ENCODE measurements around the gene SAP30BP.

SAP30BP gene

DNA sequence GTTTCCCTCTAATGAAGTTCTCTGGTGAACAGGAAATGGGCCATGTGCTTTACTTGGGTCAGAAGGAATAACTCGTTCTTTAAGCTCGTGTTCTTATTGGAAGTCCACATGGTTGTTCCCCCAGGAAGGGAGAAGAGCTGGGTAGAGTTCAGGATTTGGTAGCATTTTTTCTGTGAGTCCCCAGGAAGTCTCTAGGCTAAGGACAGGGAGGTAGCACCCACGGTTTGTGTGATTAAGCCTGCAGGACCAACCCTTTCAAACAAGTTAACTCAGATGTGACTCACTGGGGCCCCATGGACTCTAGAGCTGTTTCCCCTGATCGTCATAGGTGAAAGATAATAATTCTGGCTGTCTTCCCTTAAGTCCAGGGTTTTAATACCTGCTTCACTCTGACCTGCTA, 16.4 kb downstream of the SAP30BP start:
- H3K27me3 ChIP-seq (ENCODE audit: control insufficient read depth, insufficient read depth, low read length): no peaks in the 10 kb centered on the region
- no peaks in the 10 kb centered on the region for H3K9me3 ChIP-seq (ENCODE audit: control insufficient read depth, insufficient read depth, low read length)
- H3K4me1 ChIP-seq (ENCODE audit: control insufficient read depth, insufficient read depth, low read length): no peaks in the 10 kb centered on the region
- H3K36me3 ChIP-seq (ENCODE audit: control insufficient read depth, insufficient read depth, low read length): no peaks in the 10 kb centered on the region
- DNase-seq (ENCODE audit: low read depth, low spot score): no peak
- WGBS (ENCODE audit: insufficient coverage, insufficient read length): no CpG with 5 or more reads among the region's 4 CpGs
- H3K27ac ChIP-seq (ENCODE audit: low read length): no peak overlapping the region
- no peak overlapping the region for H3K4me3 ChIP-seq (ENCODE audit: low read length)

DNA sequence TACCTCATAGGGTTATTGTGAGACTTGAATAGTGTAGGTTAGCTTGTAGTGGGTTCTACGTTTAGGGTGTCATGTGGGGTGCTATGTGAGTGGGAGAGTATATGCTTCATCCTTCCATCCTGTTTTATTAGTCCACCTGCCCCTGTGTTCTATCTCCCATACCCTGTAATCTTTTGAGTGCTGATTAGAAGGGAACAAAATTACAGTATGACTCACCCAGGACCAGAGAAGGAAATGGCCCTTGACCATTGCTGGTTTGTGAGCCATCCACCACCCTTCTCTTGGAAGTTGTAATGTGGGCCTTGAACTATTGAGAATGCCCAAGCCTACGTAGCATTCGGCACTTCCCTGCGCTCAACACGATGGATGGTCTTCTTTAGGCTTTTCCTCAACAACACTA, 17.1 kb downstream of the SAP30BP start:
- no peaks in the 10 kb centered on the region for H3K27me3 ChIP-seq (ENCODE audit: control insufficient read depth, insufficient read depth, low read length)
- H3K27ac ChIP-seq (ENCODE audit: low read length): no peak overlapping the region
- no peaks in the 10 kb centered on the region for H3K9me3 ChIP-seq (ENCODE audit: control insufficient read depth, insufficient read depth, low read length)
- H3K4me1 ChIP-seq (ENCODE audit: control insufficient read depth, insufficient read depth, low read length): no peaks in the 10 kb centered on the region
- DNase-seq (ENCODE audit: low read depth, low spot score): no peak
- H3K4me3 ChIP-seq (ENCODE audit: low read length): no peak overlapping the region
- no CpG with 5 or more reads among the region's 5 CpGs for WGBS (ENCODE audit: insufficient coverage, insufficient read length)
- no peaks in the 10 kb centered on the region for H3K36me3 ChIP-seq (ENCODE audit: control insufficient read depth, insufficient read depth, low read length)

DNA sequence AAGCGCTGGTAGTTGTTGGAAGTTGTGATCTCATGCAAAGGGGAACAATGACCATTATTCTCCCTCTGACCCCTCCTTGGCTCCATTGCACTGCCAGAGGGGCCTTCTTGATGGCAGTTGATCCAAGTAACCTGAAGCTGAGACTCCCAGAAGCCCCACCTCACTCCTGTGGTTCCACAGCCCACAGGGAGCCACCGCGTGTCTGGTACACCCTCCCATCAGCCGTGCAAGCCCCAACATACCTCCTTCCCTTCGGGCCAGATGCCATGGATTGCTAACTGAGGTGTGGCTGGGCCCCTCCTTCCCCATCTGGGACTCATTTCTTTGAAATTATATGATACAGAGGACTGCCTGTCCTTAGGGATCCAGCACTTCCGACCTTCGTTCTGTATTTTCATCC, 17.8 kb downstream of the SAP30BP start:
- DNase-seq (ENCODE audit: low read depth, low spot score): no peak
- no CpG with 5 or more reads among the region's 7 CpGs for WGBS (ENCODE audit: insufficient coverage, insufficient read length)
- H3K4me3 ChIP-seq (ENCODE audit: low read length): no peak overlapping the region
- no peaks in the 10 kb centered on the region for H3K9me3 ChIP-seq (ENCODE audit: control insufficient read depth, insufficient read depth, low read length)
- no peak overlapping the region for H3K27ac ChIP-seq (ENCODE audit: low read length)
- H3K36me3 ChIP-seq (ENCODE audit: control insufficient read depth, insufficient read depth, low read length): no peaks in the 10 kb centered on the region
- no peaks in the 10 kb centered on the region for H3K27me3 ChIP-seq (ENCODE audit: control insufficient read depth, insufficient read depth, low read length)
- no peaks in the 10 kb centered on the region for H3K4me1 ChIP-seq (ENCODE audit: control insufficient read depth, insufficient read depth, low read length)

GRCh38 chr17:75685499-75685898, 18.4 kb downstream of the SAP30BP start:
- no peak for DNase-seq (ENCODE audit: low read depth, low spot score)
- no CpG with 5 or more reads among the region's 3 CpGs for WGBS (ENCODE audit: insufficient coverage, insufficient read length)
- H3K4me1 ChIP-seq (ENCODE audit: control insufficient read depth, insufficient read depth, low read length): no peaks in the 10 kb centered on the region
- H3K9me3 ChIP-seq (ENCODE audit: control insufficient read depth, insufficient read depth, low read length): no peaks in the 10 kb centered on the region
- no peak overlapping the region for H3K4me3 ChIP-seq (ENCODE audit: low read length)
- H3K36me3 ChIP-seq (ENCODE audit: control insufficient read depth, insufficient read depth, low read length): no peaks in the 10 kb centered on the region; the same call in 1 of the 2 replicates
- H3K27me3 ChIP-seq (ENCODE audit: control insufficient read depth, insufficient read depth, low read length): no peaks in the 10 kb centered on the region
- H3K27ac ChIP-seq (ENCODE audit: low read length): no peak overlapping the region

DNA sequence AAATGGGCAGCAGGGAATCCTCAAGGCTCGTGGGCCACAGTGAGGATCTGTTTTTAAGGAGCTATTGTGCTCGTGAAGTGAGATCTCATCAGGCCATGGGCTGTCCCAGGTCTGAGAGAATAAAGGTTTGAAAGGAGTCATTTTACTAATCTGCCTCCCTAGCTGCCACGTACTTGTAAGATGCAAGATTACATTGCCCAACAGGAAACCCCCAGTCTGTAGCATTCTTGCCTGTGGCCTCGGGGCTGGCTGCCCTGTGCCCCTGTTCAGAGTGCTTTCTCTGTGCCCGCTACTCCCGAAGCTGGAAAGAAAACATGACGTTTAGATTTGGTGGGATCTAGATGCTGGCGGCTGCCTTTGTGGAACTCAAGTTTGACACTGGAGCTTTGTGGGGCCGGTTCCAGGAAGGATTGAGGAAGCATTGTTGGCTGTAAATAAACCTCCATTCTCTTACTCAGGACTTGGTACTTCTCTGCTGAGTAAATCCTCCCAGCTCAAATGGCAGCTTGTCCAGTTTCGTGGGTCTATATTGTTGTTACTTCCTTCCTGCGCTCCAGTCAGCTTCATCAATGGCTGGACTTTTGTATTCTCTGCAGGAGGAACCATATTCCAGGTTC, 21.2 kb downstream of the SAP30BP start:
- no peaks in the 10 kb centered on the region for H3K27me3 ChIP-seq (ENCODE audit: control insufficient read depth, insufficient read depth, low read length)
- no peaks in the 10 kb centered on the region; the same call in none of the 2 replicates for H3K36me3 ChIP-seq (ENCODE audit: control insufficient read depth, insufficient read depth, low read length)
- no peaks in the 10 kb centered on the region for H3K9me3 ChIP-seq (ENCODE audit: control insufficient read depth, insufficient read depth, low read length)
- no peak overlapping the region for H3K4me3 ChIP-seq (ENCODE audit: low read length)
- no CpG with 5 or more reads among the region's 11 CpGs for WGBS (ENCODE audit: insufficient coverage, insufficient read length)
- no peaks in the 10 kb centered on the region for H3K4me1 ChIP-seq (ENCODE audit: control insufficient read depth, insufficient read depth, low read length)
- DNase-seq (ENCODE audit: low read depth, low spot score): no peak
- H3K27ac ChIP-seq (ENCODE audit: low read length): no peak overlapping the region

DNA sequence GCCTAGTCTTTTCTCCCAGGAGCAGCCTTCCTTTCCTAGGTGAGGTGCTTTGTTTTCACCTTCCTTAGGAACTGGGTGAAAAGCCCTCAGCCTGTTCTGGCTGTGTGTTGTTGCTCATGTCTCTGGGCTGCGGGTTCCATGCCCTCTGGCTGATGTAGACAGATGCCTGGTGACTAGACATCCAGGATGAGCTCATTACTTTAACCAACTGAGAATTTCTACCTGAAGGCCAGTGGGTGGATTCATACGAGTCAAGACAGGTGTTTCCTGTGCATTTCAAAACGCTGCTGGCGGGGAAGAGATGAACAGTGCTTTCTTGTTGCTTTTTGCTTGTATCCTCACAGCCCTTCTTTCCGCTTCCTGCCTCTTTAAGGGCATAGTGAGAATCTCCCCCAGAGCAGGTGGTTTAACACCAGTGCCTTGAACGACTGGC, 22.3 kb downstream of the SAP30BP start:
- H3K4me1 ChIP-seq (ENCODE audit: control insufficient read depth, insufficient read depth, low read length): no peaks in the 10 kb centered on the region
- no peaks in the 10 kb centered on the region; the same call in none of the 2 replicates for H3K36me3 ChIP-seq (ENCODE audit: control insufficient read depth, insufficient read depth, low read length)
- DNase-seq (ENCODE audit: low read depth, low spot score): no peak
- H3K27me3 ChIP-seq (ENCODE audit: control insufficient read depth, insufficient read depth, low read length): no peaks in the 10 kb centered on the region
- no CpG with 5 or more reads among the region's 6 CpGs for WGBS (ENCODE audit: insufficient coverage, insufficient read length)
- H3K27ac ChIP-seq (ENCODE audit: low read length): no peak overlapping the region
- H3K4me3 ChIP-seq (ENCODE audit: low read length): no peak overlapping the region
- no peaks in the 10 kb centered on the region for H3K9me3 ChIP-seq (ENCODE audit: control insufficient read depth, insufficient read depth, low read length)

GRCh38 chr17:75691371-75691791, 24.2 kb downstream of the SAP30BP start:
- no peak overlapping the region for H3K27ac ChIP-seq (ENCODE audit: low read length)
- H3K36me3 ChIP-seq (ENCODE audit: control insufficient read depth, insufficient read depth, low read length): peaks cover 10% of the 10 kb centered on the region
- no peaks in the 10 kb centered on the region for H3K4me1 ChIP-seq (ENCODE audit: control insufficient read depth, insufficient read depth, low read length)
- H3K9me3 ChIP-seq (ENCODE audit: control insufficient read depth, insufficient read depth, low read length): no peaks in the 10 kb centered on the region
- no peak for DNase-seq (ENCODE audit: low read depth, low spot score)
- WGBS (ENCODE audit: insufficient coverage, insufficient read length): no CpG with 5 or more reads among the region's 5 CpGs
- no peak overlapping the region for H3K4me3 ChIP-seq (ENCODE audit: low read length)
- H3K27me3 ChIP-seq (ENCODE audit: control insufficient read depth, insufficient read depth, low read length): no peaks in the 10 kb centered on the region

GRCh38 chr17:75691801-75692626, 24.9 kb downstream of the SAP30BP start:
- H3K27me3 ChIP-seq (ENCODE audit: control insufficient read depth, insufficient read depth, low read length): no peaks in the 10 kb centered on the region
- H3K4me1 ChIP-seq (ENCODE audit: control insufficient read depth, insufficient read depth, low read length): no peaks in the 10 kb centered on the region
- DNase-seq (ENCODE audit: low read depth, low spot score): no peak
- H3K36me3 ChIP-seq (ENCODE audit: control insufficient read depth, insufficient read depth, low read length): peaks cover 10% of the 10 kb centered on the region
- no CpG with 5 or more reads among the region's 14 CpGs for WGBS (ENCODE audit: insufficient coverage, insufficient read length)
- no peak overlapping the region for H3K4me3 ChIP-seq (ENCODE audit: low read length)
- no peak overlapping the region for H3K27ac ChIP-seq (ENCODE audit: low read length)
- H3K9me3 ChIP-seq (ENCODE audit: control insufficient read depth, insufficient read depth, low read length): no peaks in the 10 kb centered on the region

DNA sequence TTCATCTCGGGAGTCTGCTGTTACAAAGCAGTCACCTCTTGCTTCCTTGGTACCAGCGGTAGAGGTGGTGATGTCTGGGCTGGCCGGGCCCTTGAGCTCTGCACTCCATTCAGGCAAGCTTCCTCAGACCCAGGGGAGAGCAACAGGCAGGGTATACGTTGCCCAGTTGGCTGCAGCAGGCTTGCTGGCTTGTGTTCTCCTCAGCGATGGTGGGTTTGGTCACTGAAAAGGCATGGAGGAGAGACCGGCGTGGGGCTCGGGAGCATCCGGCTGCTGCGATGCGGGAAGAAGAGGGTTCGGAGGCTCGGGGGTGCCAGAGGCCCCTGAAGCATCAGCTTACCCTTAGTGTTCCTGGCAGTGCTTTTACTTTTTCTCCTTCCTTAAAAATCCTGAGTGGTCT, 25.8 kb downstream of the SAP30BP start:
- WGBS (ENCODE audit: insufficient coverage, insufficient read length): no CpG with 5 or more reads among the region's 13 CpGs
- Histone ChIP-seq H3K36me3 (ENCODE audit: control insufficient read depth, insufficient read depth, low read length) (peaks cover 10% of the 10 kb centered on the region), H3K9me3 (ENCODE audit: control insufficient read depth, insufficient read depth, low read length) (no peaks in the 10 kb centered on the region), H3K27me3 (ENCODE audit: control insufficient read depth, insufficient read depth, low read length) (no peaks in the 10 kb centered on the region), H3K4me3 (ENCODE audit: low read length) (no peak overlapping the region), H3K4me1 (ENCODE audit: control insufficient read depth, insufficient read depth, low read length) (no peaks in the 10 kb centered on the region), H3K27ac (ENCODE audit: low read length) (no peak overlapping the region)
- DNase-seq (ENCODE audit: low read depth, low spot score): no peak

- Histone ChIP-seq H3K36me3 (ENCODE audit: control insufficient read depth, insufficient read depth, low read length) (peaks cover 10% of the 10 kb centered on the region), H3K27ac (ENCODE audit: low read length) (no peak overlapping the region)
- no CpG with 5 or more reads among the region's 19 CpGs for WGBS (ENCODE audit: insufficient coverage, insufficient read length)
Observed at GRCh38 chr17:75693500-75694481, 26.7 kb downstream of the SAP30BP start.

More at GRCh38 chr17:75693500-75694481, 26.7 kb downstream of the SAP30BP start:
- Histone ChIP-seq H3K27me3 (ENCODE audit: control insufficient read depth, insufficient read depth, low read length) (no peaks in the 10 kb centered on the region), H3K4me1 (ENCODE audit: control insufficient read depth, insufficient read depth, low read length) (no peaks in the 10 kb centered on the region), H3K4me3 (ENCODE audit: low read length) (no peak overlapping the region), H3K9me3 (ENCODE audit: control insufficient read depth, insufficient read depth, low read length) (no peaks in the 10 kb centered on the region)
- DNase-seq (ENCODE audit: low read depth, low spot score): peak; percentile 5

Measured in iPS DF 6.9 (cell line).